IMR-90 (cell line): ENCODE measurements around the gene SYDE2. TPM values are rescaled to one million over a fixed set of nuclear protein-coding genes. Genes with fewer than 3 reads are reported as not detected.

Experiments used
- ATAC-seq: fragments of 200-7000 bp; cut with Tn5 transposase; 2 replicates; pipeline ENCODE4 v1.9.1; 2020; ENCODE audit warnings: low read depth, mild to moderate bottlenecking, moderate library complexity
- BruUV-seq: library from RNA; stranded (reverse); fragments of 400-500 nt; replicated peaks from 2 replicates; lab custom pipeline; 2021; lab: Mats Ljungman, UMichigan
- CTCF ChIA-PET: fragments of 300-600 bp; formaldehyde crosslinking; extraction: SDS; loops from one replicate; lab custom pipeline; 2021; ENCODE audit warnings: antibody characterized with exemption; lab: Yijun Ruan, JAX
- POLR2A ChIA-PET: fragments of 300-600 bp; sonication (Branson Sonifier 250); formaldehyde crosslinking; loops from one replicate; lab custom pipeline; 2022; ENCODE audit warnings: antibody characterized with exemption; ENCODE audit not compliant: unreplicated experiment; lab: Charles Lee
- DNase-seq: peaks from one replicate; pipeline ENCODE4 v3.0.0; 2013
- H2AFZ ChIP-seq: replicated peaks from 2 replicates; pipeline ENCODE3; 2013; ENCODE audit warnings: low read length, mild to moderate bottlenecking; ENCODE audit not compliant: poor library complexity
- H2AK5ac ChIP-seq: 2 replicates; pipeline ENCODE4 v1.6.1; 2013; ENCODE audit warnings: low read depth, low read length, inconsistent platforms
- H2AK9ac ChIP-seq: replicated peaks from 2 replicates; pipeline ENCODE3; 2013; ENCODE audit warnings: mild to moderate bottlenecking, low read depth, low read length, moderate library complexity; ENCODE audit not compliant: poor library complexity
- H2BK120ac ChIP-seq: 2 replicates; pipeline ENCODE4 v1.6.1; 2013; ENCODE audit warnings: low read depth, low read length, inconsistent platforms
- H2BK15ac ChIP-seq: 3 replicates; pipeline ENCODE4 v1.6.1; 2013; ENCODE audit warnings: low read depth, low read length, inconsistent platforms
- H2BK20ac ChIP-seq: 2 replicates; pipeline ENCODE4 v1.6.1; 2013; ENCODE audit warnings: low read depth, mild to moderate bottlenecking, inconsistent platforms, low read length, moderate library complexity
- H2BK5ac ChIP-seq: 2 replicates; pipeline ENCODE4 v1.6.1; 2013; ENCODE audit warnings: mild to moderate bottlenecking, low read depth, low read length, inconsistent platforms; ENCODE audit not compliant: poor library complexity, severe bottlenecking
- H3K14ac ChIP-seq: replicated peaks from 2 replicates; pipeline ENCODE4 v1.6.1; 2013; ENCODE audit warnings: low read depth, low read length, inconsistent platforms
- H3K18ac ChIP-seq: 2 replicates; pipeline ENCODE4 v1.6.1; 2013; ENCODE audit warnings: low read depth, low read length, control low read depth
- H3K23ac ChIP-seq: 2 replicates; pipeline ENCODE4 v1.6.1; 2013; ENCODE audit warnings: low read depth, low read length, inconsistent platforms
- H3K27ac ChIP-seq: 2 replicates; pipeline ENCODE4 v1.5.1; 2013; ENCODE audit warnings: mild to moderate bottlenecking, control low read depth, low read length; ENCODE audit not compliant: insufficient read depth
- H3K27me3 ChIP-seq: 2 replicates; pipeline ENCODE4 v1.6.1; 2013; ENCODE audit warnings: low read length; ENCODE audit not compliant: control insufficient read depth, insufficient read depth
- H3K36me3 ChIP-seq: 2 replicates; pipeline ENCODE4 v1.6.1; 2013; ENCODE audit warnings: low read length, mixed read lengths; ENCODE audit not compliant: control insufficient read depth, insufficient read depth
- H3K4ac ChIP-seq: 2 replicates; pipeline ENCODE4 v1.6.1; 2013; ENCODE audit warnings: low read depth, low read length, inconsistent platforms
- H3K4me1 ChIP-seq: 2 replicates; pipeline ENCODE4 v1.6.1; 2013; ENCODE audit warnings: low read length, mixed read lengths; ENCODE audit not compliant: control insufficient read depth, insufficient read depth
- H3K4me2 ChIP-seq: 2 replicates; pipeline ENCODE4 v1.6.1; 2013; ENCODE audit warnings: low read depth, mild to moderate bottlenecking, control low read depth, low read length, moderate library complexity
- H3K4me3 ChIP-seq: 2 replicates; pipeline ENCODE4 v1.5.1; 2013; ENCODE audit warnings: low read depth, mild to moderate bottlenecking, control low read depth, low read length, moderate library complexity; ENCODE audit not compliant: insufficient read depth
- H3K56ac ChIP-seq: 2 replicates; pipeline ENCODE4 v1.6.1; 2013; ENCODE audit warnings: low read length, inconsistent platforms; ENCODE audit not compliant: insufficient read depth; ENCODE audit errors: extremely low read depth
- H3K79me1 ChIP-seq, 2 experiments: 2 replicates each; pipeline ENCODE4 v1.6.1; 2013; ENCODE audit warnings: low read length in 2 of 2, inconsistent platforms in 1 of 2, low read depth in 1 of 2
- H3K9ac ChIP-seq: 2 replicates; pipeline ENCODE4 v1.6.1; 2013; ENCODE audit warnings: low read depth, low read length, control low read depth
- H3K9me1 ChIP-seq: 2 replicates; pipeline ENCODE4 v1.6.1; 2013; ENCODE audit warnings: low read length, inconsistent platforms; ENCODE audit not compliant: insufficient read depth
- H3K9me3 ChIP-seq: 2 replicates; pipeline ENCODE4 v1.6.1; 2013; ENCODE audit warnings: low read length; ENCODE audit not compliant: control insufficient read depth, insufficient read depth
- H4K20me1 ChIP-seq: 2 replicates; pipeline ENCODE4 v1.6.1; 2013; ENCODE audit warnings: low read length, inconsistent platforms; ENCODE audit not compliant: insufficient read depth
- H4K5ac ChIP-seq: 2 replicates; pipeline ENCODE4 v1.6.1; 2013; ENCODE audit warnings: mild to moderate bottlenecking, low read depth, low read length, control low read depth
- H4K8ac ChIP-seq, 2 experiments: 2 replicates each; pipeline ENCODE4 v1.6.1; 2013; ENCODE audit warnings: low read depth in 2 of 2, low read length in 2 of 2, control low read depth in 1 of 2, inconsistent platforms in 1 of 2
- H4K91ac ChIP-seq: 2 replicates; pipeline ENCODE4 v1.6.1; 2013; ENCODE audit warnings: low read depth, low read length, inconsistent platforms; ENCODE audit not compliant: insufficient read depth
- BHLHE40 ChIP-seq: fragments of 150-350 bp; IDR thresholded peaks from 2 replicates; pipeline ENCODE4 v1.6.1; 2016; ENCODE audit warnings: mild to moderate bottlenecking, low read depth, low read length
- CEBPB ChIP-seq: IDR thresholded peaks from 2 replicates; pipeline ENCODE4 v1.6.1; 2012; ENCODE audit warnings: low read depth, low read length, improper control_type of control experiment
- MAFK ChIP-seq: IDR thresholded peaks from 2 replicates; pipeline ENCODE4 v1.6.1; 2012; ENCODE audit warnings: low read depth, low read length, improper control_type of control experiment
- POLR2A ChIP-seq: IDR thresholded peaks from 2 replicates; pipeline ENCODE4 v1.6.1; 2012; ENCODE audit warnings: mild to moderate bottlenecking, low read depth, low read length
- RFX5 ChIP-seq: IDR thresholded peaks from 2 replicates; pipeline ENCODE4 v1.8.0; 2012; ENCODE audit warnings: low read depth, mild to moderate bottlenecking, low read length, moderate library complexity
- WGBS, 2 experiments: methylation state at CpG; one replicate each; pipeline versions ENCODE4 v1.1.5 to v1.1.7; 2013; ENCODE audit warnings: missing lambda C conversion rate in 2 of 2; ENCODE audit not compliant: insufficient read length in 1 of 2; ENCODE audit errors: extremely low coverage in 2 of 2; 5-methylcytosine and 5-hydroxymethylcytosine counted together
- dilution Hi-C: fragments of 300-500 bp; cut with HindIII; formaldehyde crosslinking; loops from one replicate; pipeline ENCODE4 v1.14.3; 2018; ENCODE audit warnings: low sequenced_read_pairs; ENCODE audit not compliant: unreplicated experiment
- in situ Hi-C: fragments of 300-500 bp; cut with MboI; formaldehyde crosslinking; loops from 3 replicates; pipeline ENCODE4 v1.14.3; 2019; ENCODE audit warnings: low sequenced_read_pairs, inconsistent platforms, mixed read lengths
- intact Hi-C: fragments of 100-400 bp; cut with micrococcal nuclease; formaldehyde crosslinking; loops from 2 replicates; pipeline ENCODE4 v1.10.0; 2022
- polyA plus RNA-seq, 3 experiments: library from polyadenylated mRNA; depleted of rRNA; stranded (reverse); fragments of >200 nt; gene quantifications; 2 replicates each; pipeline ENCODE4 v1.2.3, GENCODE V29; 2012; ENCODE audit warnings: low replicate concordance in 1 of 3
- total RNA-seq: library from RNA; depleted of rRNA; stranded (reverse); fragments of >200 nt; gene quantifications from 2 replicates; pipeline ENCODE4 v1.2.3, GENCODE V29; 2012
- TF ChIP-seq, protein P1 (sequence below): conservative IDR thresholded peaks from 2 replicates; pipeline ENCODE4 v1.5.1; 2012; ENCODE audit warnings: mild to moderate bottlenecking, low read depth, low read length, improper control_type of control experiment

SYDE2 gene
- total and polyA plus RNA-seq, 2 of the 4 experiments (the other 2 are of a cell fraction) = 1.8 to 10.0 TPM

DNA sequence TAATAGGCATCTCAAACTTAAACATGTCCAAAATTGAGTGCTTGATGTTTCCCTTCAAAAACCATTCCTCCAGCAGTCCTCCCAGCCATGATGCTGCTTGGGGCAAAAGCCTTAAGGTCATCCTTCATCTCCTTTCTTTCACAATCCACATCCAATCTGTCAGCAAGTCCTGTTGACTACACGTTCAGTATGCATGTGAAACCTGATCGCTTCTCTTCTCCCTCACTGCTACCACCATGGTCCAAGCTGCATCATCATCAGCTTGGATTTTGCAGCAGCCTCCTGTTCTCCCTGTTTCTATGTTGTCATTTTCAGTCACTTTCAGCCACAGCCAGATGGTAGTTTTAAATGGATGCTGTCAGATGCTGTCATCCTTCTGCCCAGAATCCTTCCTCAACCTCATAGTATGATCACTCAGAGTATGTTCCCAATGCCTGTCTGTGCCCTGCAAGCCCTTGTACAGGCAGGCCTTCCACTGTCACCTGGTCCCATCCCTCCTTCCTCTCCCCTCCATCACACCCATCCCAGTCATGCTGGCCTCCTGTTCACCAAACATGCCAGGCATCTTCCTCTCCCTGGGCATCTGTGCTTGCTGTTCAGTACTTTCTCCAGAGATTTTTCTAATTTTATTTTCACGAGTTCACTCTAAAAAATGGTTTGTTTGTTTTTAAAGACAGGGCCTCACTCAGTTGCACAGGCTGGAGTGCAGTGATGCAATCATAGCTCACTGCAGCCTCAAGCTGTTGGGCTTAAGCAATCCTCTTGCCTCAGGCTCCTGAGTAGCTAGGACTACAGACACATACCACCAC, 66.0 kb downstream of the SYDE2 start:
- peak; percentile 34; the same call in 1 of the 2 replicates for TF ChIP-seq BHLHE40
- TF ChIP-seq CEBPB = peak; percentile 99
- TF ChIP-seq, protein P1, sequence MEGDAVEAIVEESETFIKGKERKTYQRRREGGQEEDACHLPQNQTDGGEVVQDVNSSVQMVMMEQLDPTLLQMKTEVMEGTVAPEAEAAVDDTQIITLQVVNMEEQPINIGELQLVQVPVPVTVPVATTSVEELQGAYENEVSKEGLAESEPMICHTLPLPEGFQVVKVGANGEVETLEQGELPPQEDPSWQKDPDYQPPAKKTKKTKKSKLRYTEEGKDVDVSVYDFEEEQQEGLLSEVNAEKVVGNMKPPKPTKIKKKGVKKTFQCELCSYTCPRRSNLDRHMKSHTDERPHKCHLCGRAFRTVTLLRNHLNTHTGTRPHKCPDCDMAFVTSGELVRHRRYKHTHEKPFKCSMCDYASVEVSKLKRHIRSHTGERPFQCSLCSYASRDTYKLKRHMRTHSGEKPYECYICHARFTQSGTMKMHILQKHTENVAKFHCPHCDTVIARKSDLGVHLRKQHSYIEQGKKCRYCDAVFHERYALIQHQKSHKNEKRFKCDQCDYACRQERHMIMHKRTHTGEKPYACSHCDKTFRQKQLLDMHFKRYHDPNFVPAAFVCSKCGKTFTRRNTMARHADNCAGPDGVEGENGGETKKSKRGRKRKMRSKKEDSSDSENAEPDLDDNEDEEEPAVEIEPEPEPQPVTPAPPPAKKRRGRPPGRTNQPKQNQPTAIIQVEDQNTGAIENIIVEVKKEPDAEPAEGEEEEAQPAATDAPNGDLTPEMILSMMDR = no peak
- no peak for TF ChIP-seq MAFK
- no peak for TF ChIP-seq POLR2A
- no peak for TF ChIP-seq RFX5
- no peaks in the 10 kb centered on the region for H3K36me3 ChIP-seq
- no peak overlapping the region for H3K56ac ChIP-seq
- in situ Hi-C loops = no loop called here
- H2BK5ac ChIP-seq = peak overlapping the region; percentile 91
- WGBS, 2 experiments = 0% methylated on average over 1 of the region's 3 CpGs; no CpG with 5 or more reads in 1 of the 2 experiments
- H3K9ac ChIP-seq = peak overlapping the region; percentile 10
- peak overlapping the region; percentile 56 for H3K18ac ChIP-seq
- peaks cover 5% of the 10 kb centered on the region for H4K20me1 ChIP-seq
- H3K79me1 ChIP-seq = no peaks in the 10 kb centered on the region
- BruUV-seq = no TSS peak
- peak overlapping the region; percentile 60 for H2AFZ ChIP-seq
- H3K27ac ChIP-seq = peak overlapping the region; percentile 84; the same call in 1 of the 2 replicates
- ChIA-PET POLR2A (no interaction called here), CTCF (interaction anchor here (0.6 to 1.2 kb wide), 2 partner anchors 25 kb away, joined by 3 to 4 read pairs; no protein-coding TSS in a partner anchor)
- H3K14ac ChIP-seq = peak overlapping the region; percentile 57; the same call in 1 of the 2 replicates
- peak overlapping the region; percentile 28; the same call in 1 of the 2 replicates for H3K23ac ChIP-seq
- peak overlapping the region; percentile 47 for H4K5ac ChIP-seq
- H4K91ac ChIP-seq = peak overlapping the region; percentile 68
- peaks cover 9% of the 10 kb centered on the region for H3K4me1 ChIP-seq
- peak overlapping the region; percentile 69 for H2BK120ac ChIP-seq
- peak; percentile 93 for ATAC-seq
- no peak overlapping the region for H2AK9ac ChIP-seq
- peak overlapping the region; percentile 69 for H3K4me2 ChIP-seq
- no peaks in the 10 kb centered on the region for H3K27me3 ChIP-seq
- peak overlapping the region; percentile 76; the same call in 1 of the 2 replicates for H2AK5ac ChIP-seq
- H4K8ac ChIP-seq = peak overlapping the region in 1 of 2 experiments; percentile 59; a peak in 2 of 4 replicates
- no peak overlapping the region for H3K4me3 ChIP-seq
- dilution Hi-C loops = no loop called here
- intact Hi-C loops = no loop called here
- H3K9me1 ChIP-seq = peaks cover 23% of the 10 kb centered on the region
- H3K9me3 ChIP-seq = no peaks in the 10 kb centered on the region
- DNase-seq = peak; percentile 86
- H2BK20ac ChIP-seq = peak overlapping the region; percentile 81
- H2BK15ac ChIP-seq = peak overlapping the region; percentile 83; the same call in 2 of the 3 replicates
- peak overlapping the region; percentile 79 for H3K4ac ChIP-seq
